ENCODE measurements around the gene BORA. TPM values are rescaled to one million over a fixed set of nuclear protein-coding genes. Genes with fewer than 3 reads are reported as not detected.

Gene BORA
- total and polyA plus RNA-seq, 2 of the 13 experiments (the other 11 are each of a cell fraction or from before 2014, with no cell fraction given): 4.0 to 17.4 TPM

- no peak for TF ChIP-seq ZNF597 (CRISPR knock-in tag; IDR thresholded peaks at IDR 0.05)
- TF ChIP-seq HNF4A (CRISPR knock-in tag; IDR thresholded peaks at IDR 0.05): peak; percentile 83
- TF ChIP-seq HNRNPUL1 (IDR thresholded peaks at IDR 0.05; ENCODE audit: low read depth, low read length): no peak
- TF ChIP-seq PRPF4 (IDR thresholded peaks at IDR 0.05; ENCODE audit: low read depth, low read length, poor library complexity, severe bottlenecking): no peak
- no peak for TF ChIP-seq JUND (CRISPR knock-in tag; IDR thresholded peaks at IDR 0.05)
- TF ChIP-seq MIER2 (CRISPR knock-in tag; IDR thresholded peaks at IDR 0.05): no peak
- TF ChIP-seq KIAA2018 (CRISPR knock-in tag; IDR thresholded peaks at IDR 0.05; ENCODE audit: borderline replicate concordance): no peak
- no peak for TF ChIP-seq ZNF674 (CRISPR knock-in tag; IDR thresholded peaks at IDR 0.05; ENCODE audit: low read depth)
- TF ChIP-seq ZNF546 (CRISPR knock-in tag; conservative IDR thresholded peaks at IDR 0.05): no peak
- TF ChIP-seq SP1 (IDR thresholded peaks at IDR 0.05): no peak
- no peak for TF ChIP-seq SP1 (CRISPR knock-in tag; IDR thresholded peaks at IDR 0.05)
- TF ChIP-seq SAP130 (CRISPR knock-in tag; IDR thresholded peaks at IDR 0.05; ENCODE audit: low read depth): peak; percentile 25; the same call in 1 of the 2 replicates
- no peak for TF ChIP-seq ZNF576 (CRISPR knock-in tag; IDR thresholded peaks at IDR 0.05)
- no peak for TF ChIP-seq SOX13 (IDR thresholded peaks at IDR 0.05)
- peak in 1 of 2 experiments; percentile 41; a peak in 1 of 4 replicates for TF ChIP-seq SOX13 (CRISPR knock-in tag; conservative IDR thresholded peaks at IDR 0.05 in 1 of 2, IDR thresholded peaks at IDR 0.05 in 1 of 2)
- no peak for TF ChIP-seq ZBTB20 (CRISPR knock-in tag; IDR thresholded peaks at IDR 0.05; ENCODE audit: borderline replicate concordance, low read depth)
- peak; percentile 72 for TF ChIP-seq HNF4G (IDR thresholded peaks at IDR 0.05; ENCODE audit: borderline replicate concordance, low read depth, low read length)
- TF ChIP-seq HNF4G (CRISPR knock-in tag; IDR thresholded peaks at IDR 0.05; ENCODE audit: borderline replicate concordance, low read depth): no peak
- no peak for TF ChIP-seq ZBTB7A (CRISPR knock-in tag; IDR thresholded peaks at IDR 0.05)
- peak; percentile 38; the same call in 1 of the 2 replicates for TF ChIP-seq CREM (IDR thresholded peaks at IDR 0.05)
- TF ChIP-seq CREM (CRISPR knock-in tag; IDR thresholded peaks at IDR 0.05): no peak
- TF ChIP-seq REXO4 (CRISPR knock-in tag; IDR thresholded peaks at IDR 0.05; ENCODE audit: borderline replicate concordance): no peak
- TF ChIP-seq TCF7 (IDR thresholded peaks at IDR 0.05; ENCODE audit: low read depth): no peak
- no peak for TF ChIP-seq HOXA9 (CRISPR knock-in tag; IDR thresholded peaks at IDR 0.05; ENCODE audit: borderline replicate concordance)
Measured at GRCh38 chr13:72792640-72793039, 64.9 kb downstream of the BORA start (continued).
